Measurements from ENCODE around the gene OR52N5. TPM values are rescaled to one million over a fixed set of nuclear protein-coding genes. Genes with fewer than 3 reads are reported as not detected.

The OR52N5 gene
- total and polyA plus RNA-seq, 9 of the 15 experiments (the other 6 are each of a cell fraction or from before 2014, with no cell fraction given) = not detected

- TF ChIP-seq TSHZ1 (CRISPR knock-in tag; IDR thresholded peaks at IDR 0.05) (no peak), REST (IDR thresholded peaks at IDR 0.05; ENCODE audit: borderline replicate concordance) (no peak), REST (CRISPR knock-in tag; IDR thresholded peaks at IDR 0.05; ENCODE audit: low read depth) (no peak), RBM15 (IDR thresholded peaks at IDR 0.05; ENCODE audit: insufficient read depth, low read length) (no peak), JUN (IDR thresholded peaks at IDR 0.05; ENCODE audit: borderline replicate concordance, low read depth, low read length) (0 out of 2 replicates have a peak, but pooled peaks have one; percentile 27), JUN (CRISPR knock-in tag; IDR thresholded peaks at IDR 0.05; ENCODE audit: borderline replicate concordance) (no peak), TRIM28 (IDR thresholded peaks at IDR 0.05) (peak; percentile 53; the same call in 1 of the 2 replicates), NFE2 (IDR thresholded peaks at IDR 0.05; ENCODE audit: low read depth) (peak; percentile 94), EP300 (IDR thresholded peaks at IDR 0.05; ENCODE audit: low read length) (peak; percentile 46; the same call in 1 of the 2 replicates), MIER1 (IDR thresholded peaks at IDR 0.05; ENCODE audit: low read depth) (no peak), MAFF (IDR thresholded peaks at IDR 0.05; ENCODE audit: low read length) (peak; percentile 61; the same call in 1 of the 2 replicates), SPI1 (IDR thresholded peaks at IDR 0.05; ENCODE audit: borderline replicate concordance, low read depth, low read length) (no peak), STAT5A (IDR thresholded peaks at IDR 0.05; ENCODE audit: borderline replicate concordance, low read length) (no peak), SP1 (CRISPR knock-in tag; IDR thresholded peaks at IDR 0.05) (0 out of 2 replicates have a peak, but pooled peaks have one; percentile 0), C11orf30 (IDR thresholded peaks at IDR 0.05; ENCODE audit: low read depth) (peak; percentile 81), SMAD2 (IDR thresholded peaks at IDR 0.05; ENCODE audit: low read depth, low read length) (no peak), ZNF354B (CRISPR knock-in tag; IDR thresholded peaks at IDR 0.05) (no peak)
- TF ChIP-seq, protein P1, sequence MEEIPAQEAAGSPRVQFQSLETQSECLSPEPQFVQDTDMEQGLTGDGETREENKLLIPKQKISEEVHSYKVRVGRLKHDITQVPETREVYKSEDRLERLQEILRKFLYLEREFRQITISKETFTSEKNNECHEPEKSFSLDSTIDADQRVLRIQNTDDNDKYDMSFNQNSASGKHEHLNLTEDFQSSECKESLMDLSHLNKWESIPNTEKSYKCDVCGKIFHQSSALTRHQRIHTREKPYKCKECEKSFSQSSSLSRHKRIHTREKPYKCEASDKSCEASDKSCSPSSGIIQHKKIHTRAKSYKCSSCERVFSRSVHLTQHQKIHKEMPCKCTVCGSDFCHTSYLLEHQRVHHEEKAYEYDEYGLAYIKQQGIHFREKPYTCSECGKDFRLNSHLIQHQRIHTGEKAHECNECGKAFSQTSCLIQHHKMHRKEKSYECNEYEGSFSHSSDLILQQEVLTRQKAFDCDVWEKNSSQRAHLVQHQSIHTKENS (CRISPR knock-in tag; IDR thresholded peaks at IDR 0.05) = no peak
These were observed 32.4 kb upstream of the OR52N5 start (continued) for GRCh38 chr11:5815534-5815933.

Data from K562 (cell line).